ENCODE results near the gene EPHA8.

EPHA8 gene

DNA sequence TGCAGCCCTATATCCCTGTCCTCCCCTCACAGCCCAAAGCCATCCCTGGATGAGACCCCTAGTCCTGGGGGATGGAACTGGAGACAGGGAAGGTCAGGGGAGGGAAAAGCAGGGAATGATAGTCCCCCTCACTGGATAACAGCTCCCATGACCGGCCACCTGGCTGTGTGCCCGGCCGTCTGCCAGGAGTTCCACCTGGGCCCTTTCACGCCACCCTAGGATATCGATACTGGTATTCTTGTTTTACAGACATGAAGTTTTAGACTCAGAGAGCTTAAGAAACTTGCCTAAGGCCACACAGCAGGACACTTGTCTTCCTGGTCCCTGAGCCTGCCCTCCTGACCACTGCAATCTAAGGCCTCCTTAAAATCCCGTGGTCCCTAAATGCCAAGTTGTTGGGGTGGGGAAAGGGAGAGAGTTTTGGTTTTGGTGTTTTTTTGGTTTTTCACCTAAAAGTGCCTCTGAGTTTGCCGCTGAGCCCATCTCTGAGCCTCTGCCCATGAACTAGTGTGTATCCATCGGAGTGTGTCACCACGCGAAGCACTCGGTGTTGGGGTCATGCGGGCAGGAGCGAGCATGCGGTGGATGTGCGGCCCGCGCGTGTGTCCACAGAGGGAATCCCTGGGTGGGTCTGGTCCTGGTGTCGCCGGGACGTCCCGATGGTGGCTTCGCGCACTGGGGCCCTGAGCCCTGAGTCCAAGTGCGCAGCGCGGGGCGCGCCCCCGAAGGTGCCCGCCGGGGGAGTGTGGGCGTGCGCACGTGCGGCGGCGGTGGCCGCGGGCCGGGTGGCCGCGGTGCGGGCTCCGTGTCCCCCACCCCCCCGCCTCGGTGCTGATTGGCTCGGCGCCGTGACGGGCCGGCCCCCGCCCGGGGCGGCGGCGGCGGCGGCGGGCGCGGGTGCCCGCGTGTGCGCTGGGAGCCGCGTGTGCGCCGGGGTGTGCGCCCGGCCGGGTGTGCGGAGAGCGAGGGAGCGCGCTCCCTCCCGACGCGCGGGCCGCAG lies at the start of gene EPHA8:
Gene EPHA8 (plus strand): TSS at position 906 of the 1,000 bp plus-strand sequence. CDS start 147 bp downstream, outside the sequence.
- DNase-seq: no peak

DNA sequence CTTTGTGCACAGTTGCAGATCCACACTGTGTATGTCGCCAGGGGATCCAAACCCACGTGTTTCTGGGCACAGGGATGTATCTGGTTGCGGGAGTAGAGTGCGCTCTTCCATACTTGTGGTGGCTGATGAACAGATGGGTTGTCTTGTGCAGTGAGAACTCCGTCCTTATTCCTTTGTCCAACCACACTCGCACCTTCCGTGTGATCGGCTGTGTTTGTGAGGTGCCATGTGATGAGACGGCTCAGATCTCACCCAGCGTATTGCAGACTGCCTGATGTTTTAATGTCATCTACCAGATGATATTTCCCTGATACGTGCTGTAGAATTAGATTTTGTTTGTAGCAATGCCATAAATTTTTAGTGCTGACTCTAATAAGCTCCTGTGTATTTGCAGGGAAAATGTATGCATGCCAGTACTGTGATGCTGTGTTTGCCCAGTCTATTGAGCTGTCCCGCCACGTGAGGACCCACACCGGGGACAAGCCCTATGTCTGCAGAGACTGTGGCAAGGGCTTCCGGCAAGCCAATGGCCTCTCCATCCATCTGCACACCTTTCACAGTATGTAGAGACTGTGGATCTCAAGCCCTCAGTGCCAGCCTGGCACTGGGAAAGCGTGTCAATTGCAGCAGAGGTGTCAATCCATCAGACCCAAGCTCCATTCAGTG lies 46.2 kb upstream of the EPHA8 start:
- no peak for DNase-seq

DNA sequence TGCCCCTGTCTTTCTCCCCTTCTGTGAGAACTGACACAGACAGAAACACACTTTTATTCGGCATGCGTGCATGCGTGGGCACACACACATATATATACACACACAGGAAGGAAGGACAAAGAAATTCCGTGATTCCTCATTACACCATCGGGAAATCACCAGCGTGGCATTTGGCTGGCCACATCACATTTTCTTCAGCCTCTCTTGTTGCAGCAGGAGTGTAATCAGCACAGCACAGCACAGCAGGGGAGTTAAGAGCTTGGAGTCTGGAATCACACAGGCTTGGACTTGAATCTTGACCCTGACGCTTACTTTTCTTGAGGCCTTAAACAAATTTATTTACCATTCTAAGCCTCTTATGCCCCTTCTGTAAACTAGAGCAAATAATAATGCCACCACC lies 45.3 kb upstream of the EPHA8 start:
- DNase-seq: no peak

DNA sequence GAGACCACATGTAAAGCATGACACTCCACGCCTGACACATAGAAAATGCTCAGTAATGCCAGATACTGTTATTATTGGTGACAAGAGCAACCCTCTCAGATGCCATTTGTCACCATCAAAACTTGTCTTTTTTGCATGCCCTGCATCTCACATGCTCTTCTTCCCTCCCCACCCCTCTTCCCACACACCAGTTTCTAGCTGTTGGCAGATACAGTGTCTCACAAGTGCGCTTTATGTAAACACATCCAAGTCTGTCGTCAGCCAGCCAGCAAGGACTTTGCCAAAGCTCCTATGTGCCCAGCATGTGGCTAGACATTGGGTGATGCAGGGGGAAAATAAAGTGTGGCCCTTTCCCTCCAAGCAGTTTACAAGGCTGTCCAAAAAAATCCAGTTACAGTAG lies 44.9 kb upstream of the EPHA8 start:
- no peak for DNase-seq

DNA sequence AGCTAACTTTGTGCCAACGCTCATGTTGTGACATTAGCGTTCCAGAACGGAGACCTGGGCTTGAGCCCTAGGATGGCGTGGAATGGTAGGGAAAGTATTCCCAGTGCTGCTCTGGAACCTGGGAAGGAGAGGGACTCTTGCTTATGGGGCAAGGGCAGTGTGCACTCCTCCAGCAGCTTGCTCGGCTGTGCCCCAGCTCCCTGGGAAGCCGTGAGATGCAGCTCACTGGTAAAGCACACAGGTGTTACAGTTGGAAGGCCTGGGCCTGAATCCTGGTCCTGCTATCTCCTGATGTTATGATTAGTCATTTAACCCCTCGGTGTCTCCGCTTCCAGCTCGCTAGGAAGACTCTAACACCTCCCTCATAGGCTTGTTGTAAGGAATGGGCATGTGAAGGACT lies 42.4 kb upstream of the EPHA8 start:
- no peak for DNase-seq

DNA sequence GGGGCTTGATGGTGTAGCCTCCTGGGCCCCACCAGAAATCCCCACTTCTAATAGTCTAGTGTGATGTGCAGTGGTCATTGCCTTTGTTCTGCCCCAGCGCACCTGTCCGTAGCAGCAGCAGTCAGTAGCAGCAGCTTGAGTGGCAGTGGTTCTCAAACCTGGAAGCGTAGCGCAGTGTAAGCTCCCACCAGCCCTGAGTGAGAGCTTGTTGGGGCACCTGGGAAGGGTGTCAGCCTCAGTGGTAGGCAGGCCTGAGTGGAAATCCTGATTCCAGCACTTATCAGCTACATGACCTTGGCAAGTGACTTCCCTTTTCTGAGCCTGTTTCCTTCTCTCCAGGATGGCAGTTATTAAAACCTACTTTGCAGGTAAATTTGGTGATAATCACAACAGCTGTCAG lies 41.6 kb upstream of the EPHA8 start:
- no peak for DNase-seq

DNA sequence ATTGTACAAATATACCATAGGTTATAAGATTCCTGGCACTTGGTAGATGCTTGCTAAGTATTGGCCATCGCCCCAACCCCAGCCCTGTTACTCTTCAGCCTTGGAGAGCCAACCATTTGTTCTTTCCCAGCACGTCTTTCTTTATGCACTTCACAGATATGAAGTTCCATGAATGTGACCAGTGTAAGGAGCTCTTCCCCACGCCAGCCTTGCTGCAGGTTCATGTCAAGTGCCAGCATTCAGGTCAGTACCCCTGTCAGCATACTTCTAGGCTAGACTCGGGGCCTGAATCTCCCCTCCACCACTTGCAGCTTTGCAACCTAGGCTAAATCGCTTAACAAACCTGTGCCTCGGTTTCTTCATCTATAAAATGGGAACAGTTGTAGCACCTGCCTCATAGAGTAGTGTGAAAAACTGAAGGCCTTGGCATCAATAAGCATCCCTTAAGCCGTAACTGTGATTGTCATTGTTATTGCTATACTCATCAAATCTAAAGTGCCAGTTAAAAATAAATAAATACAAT lies 41.0 kb upstream of the EPHA8 start:
- DNase-seq: no peak

DNA sequence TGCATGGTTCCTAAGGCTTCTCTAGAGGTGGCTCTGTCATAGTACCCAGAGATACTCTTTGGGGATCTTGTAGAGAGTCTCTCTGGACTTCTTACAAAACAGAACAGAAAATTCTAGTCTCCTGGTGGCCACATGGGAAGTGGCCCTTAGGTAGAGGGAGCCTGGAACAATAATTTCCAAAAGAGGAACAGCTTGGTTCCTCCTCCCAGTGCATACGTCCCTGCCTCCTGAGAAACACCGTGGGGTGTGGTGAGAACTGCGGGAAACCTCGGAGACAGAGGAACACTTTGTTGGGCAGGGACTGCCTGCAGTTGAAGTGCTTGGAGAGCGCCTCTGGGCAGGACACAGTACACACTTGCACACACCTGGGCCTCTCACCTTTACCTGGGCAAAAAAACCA lies 38.8 kb upstream of the EPHA8 start:
- DNase-seq: no peak

DNA sequence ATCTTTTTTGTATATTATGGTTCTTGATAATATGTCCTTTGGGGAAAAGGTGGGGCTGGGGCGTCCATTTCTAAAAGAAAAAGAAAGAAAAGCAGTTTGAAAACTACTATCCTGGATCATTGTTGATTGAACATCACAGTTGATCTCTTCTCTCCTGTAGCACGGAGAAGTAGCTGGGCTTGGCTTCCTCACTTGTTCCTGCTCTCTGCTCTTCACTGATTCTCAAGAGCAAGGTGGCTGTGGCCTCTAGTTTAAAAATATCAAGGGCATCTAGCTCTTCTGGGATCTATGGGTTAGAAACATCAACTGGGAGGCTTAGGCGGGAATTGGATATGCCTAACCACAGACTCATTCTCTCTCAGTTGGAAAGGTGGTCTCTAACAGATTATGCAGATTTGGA lies 38.1 kb upstream of the EPHA8 start:
- DNase-seq: no peak

DNA sequence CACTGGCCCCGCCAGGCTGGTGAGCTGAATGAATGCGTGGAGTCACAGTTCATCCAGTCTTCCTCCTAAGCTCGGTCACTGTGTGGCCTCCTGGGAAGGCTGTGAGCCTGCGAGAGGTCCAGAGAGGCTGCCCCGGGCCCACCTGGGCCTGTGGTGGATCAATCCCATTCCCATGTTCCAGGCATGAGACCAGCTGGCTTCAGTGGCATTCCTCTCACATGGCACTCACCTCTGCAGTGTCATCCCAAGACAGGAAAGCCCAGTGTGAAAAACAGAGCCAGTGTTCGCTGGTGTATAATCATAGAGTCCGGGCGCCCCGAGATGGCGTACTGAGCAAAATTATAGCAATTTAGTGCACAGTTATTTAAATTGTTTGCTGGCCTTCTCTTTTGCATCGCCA lies 37.6 kb upstream of the EPHA8 start:
- DNase-seq: no peak

DNA sequence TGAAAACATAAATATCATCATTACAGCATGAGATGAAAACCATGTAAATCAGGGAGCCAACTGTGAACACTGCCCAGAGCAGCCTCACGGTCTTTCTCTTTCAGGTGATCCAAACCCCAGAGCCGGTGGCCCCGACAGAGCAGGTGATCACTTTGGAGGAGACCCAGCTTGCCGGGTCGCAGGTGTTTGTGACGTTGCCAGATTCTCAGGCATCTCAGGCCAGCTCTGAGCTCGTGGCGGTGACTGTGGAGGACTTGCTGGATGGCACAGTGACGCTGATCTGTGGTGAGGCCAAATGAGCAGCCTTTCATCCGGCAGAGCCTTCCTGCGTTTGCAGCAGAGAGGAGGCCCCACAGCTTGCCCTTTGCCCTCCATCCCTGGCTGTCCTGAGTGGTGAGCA lies 37.2 kb upstream of the EPHA8 start:
- DNase-seq: no peak

DNA sequence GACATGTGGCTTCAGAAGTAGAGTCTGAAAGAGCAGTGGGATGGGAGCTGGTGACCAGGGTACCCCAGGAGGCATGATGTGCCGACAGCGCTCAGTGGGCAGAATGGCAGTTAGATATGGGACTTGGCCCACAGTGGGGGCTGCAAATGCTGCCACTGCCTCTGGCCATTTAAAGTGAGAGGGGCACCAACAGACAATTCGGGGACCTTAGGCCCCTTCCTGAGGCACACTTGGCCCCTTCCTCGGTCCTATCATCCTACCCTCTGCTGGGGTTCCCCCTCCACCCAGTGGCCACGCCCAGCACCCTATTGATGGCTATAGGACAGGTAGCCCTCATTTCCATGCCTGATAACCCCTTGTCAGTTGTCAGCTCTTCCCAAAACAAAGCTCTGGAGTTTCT lies 36.6 kb upstream of the EPHA8 start:
- no peak for DNase-seq

DNA sequence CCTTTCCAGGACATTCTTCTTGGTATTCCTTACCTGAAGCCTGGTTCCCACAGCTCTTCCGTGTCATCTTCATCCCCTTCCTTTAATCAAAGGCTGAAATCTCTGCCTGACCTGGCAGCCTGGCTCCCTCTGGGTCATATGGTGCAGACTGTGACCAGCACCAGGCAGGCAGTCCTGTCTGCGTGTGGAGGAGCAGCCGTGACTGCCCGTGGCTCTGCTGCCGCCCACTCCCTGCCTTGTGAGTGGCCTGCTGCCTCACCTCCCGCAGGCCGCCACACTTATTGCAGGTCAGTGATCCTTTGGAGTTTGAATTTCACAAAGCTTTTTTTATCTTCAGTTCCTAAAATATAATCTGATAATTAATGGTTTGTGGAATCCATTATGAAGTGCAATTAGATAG lies 36.2 kb upstream of the EPHA8 start:
- no peak for DNase-seq

DNA sequence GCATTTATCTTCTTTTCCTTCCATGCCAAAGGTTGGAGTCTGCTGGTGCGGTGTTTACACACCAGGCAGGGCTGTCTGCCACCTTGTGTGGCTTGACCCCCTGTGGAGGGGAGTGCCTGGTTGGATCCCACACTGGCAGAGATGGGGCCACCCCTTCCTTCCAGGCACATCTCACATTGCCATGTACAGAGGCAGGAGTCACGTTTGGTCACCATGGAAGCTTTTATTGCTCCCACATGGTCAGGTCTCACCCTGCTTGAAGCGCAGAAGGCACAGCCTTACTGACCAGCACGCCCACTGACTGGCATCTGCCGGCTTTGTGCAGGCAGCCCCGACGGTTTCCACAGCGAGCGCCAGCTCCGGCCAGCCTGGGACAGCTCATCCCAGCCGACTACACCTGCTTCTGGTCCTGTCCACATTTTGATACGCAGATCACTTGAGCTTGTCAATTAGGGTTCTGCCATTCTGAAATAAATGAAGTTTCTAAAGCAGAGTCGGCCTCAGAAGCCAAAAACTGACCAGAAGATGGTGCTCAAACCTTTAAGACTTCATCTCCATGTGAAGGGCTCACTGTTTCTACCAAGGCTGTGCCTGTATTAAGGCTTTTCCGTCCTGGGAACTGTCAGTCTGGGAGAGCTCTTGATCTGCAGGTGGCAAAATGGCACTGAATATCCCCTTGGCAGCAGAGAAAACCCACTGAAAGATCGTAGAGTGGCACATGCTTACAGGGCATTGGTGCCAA lies 35.6 kb upstream of the EPHA8 start:
- no peak for DNase-seq

DNA sequence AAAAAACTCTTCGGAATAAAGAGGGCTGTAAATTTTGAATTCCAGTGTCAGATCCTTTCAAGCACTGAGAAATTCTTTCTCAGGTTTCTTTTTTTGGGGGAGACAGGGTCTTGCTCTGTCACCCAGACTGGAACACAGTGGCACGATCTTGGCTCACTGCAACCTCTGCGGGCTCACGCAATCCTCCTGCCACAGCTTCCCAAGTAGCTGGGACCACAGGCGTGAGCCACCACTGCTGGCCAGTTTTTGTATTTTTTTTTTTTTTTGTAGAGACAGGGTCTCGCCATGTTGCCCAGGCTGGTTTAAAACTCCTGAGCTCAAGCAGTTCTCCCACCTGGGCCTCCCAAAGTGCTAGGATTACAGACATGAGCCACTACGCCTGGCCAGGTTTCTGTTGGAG lies 34.8 kb upstream of the EPHA8 start:
- no peak for DNase-seq

DNA sequence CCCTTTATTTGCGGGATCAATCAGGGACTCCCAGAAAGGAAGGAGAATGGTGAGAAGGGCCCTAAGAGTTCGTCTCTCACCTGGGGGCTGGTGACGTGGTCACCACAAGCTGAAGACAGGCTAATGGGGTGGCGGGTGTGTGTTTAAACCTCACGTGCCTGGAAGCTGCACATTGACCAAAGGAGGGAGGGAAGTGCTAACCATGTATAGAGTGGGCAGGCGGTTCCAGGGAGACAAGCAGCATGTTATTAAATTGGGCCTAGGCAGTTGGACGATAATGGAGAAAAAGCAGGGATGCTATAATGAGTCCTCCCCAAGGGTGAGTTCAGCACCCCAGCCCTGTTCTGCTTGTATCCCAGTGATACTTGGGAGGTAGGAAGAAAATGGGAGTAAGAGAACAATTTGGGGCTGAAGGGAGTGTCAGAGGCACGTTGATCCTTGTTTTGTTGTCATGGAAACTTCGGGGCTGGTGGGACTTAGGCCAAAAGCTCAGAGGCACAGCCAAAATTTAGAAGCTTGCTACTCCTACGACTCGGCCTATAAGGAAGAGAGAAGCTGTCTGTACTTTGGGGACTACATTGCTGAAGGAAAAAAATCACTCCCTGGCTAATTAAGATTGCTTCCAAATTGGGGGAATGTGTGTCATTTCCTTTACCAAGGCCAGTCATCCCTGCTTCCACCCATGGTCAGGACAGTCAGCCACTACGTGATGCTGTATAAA lies 33.2 kb upstream of the EPHA8 start:
- no peak for DNase-seq

DNA sequence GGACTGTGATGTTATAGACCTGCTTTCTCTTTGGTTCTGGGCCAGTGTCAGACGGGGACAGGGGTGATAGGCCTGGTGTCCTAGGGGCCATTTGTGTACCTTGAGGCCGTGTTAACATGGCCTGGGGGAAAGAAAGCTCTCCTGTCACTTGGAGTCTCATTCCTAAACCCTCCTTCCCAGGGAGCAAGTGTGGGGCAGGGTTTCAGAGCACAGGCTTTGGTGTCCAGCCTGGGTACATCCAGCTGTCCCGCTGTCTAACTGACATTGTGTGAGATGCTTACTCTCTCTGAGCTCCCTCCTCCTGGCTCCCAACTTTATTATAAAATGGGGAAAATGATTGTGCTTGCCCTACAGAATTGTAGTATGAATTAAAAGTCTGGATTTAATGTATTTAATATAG lies 32.6 kb upstream of the EPHA8 start:
- no peak for DNase-seq

DNA sequence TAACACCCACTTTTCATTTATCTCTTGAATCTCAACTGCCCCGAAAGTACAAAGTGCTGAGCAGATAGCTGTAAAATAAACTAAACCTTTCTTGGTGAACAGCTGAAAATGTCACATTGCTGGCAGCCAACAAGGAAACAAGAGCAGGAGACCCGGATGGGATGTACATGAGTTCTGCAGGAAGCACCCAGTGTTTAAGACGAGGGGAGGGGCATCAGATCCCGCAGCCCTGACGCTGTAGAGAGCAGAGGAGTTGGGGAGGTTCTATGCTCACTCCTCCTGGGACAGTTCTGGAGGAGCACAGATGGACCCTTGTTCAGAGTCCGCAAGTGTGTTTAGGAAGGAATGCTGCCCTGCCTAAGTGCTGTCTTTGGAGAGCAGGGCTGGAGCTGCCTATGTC lies 32.0 kb upstream of the EPHA8 start:
- no peak for DNase-seq

DNA sequence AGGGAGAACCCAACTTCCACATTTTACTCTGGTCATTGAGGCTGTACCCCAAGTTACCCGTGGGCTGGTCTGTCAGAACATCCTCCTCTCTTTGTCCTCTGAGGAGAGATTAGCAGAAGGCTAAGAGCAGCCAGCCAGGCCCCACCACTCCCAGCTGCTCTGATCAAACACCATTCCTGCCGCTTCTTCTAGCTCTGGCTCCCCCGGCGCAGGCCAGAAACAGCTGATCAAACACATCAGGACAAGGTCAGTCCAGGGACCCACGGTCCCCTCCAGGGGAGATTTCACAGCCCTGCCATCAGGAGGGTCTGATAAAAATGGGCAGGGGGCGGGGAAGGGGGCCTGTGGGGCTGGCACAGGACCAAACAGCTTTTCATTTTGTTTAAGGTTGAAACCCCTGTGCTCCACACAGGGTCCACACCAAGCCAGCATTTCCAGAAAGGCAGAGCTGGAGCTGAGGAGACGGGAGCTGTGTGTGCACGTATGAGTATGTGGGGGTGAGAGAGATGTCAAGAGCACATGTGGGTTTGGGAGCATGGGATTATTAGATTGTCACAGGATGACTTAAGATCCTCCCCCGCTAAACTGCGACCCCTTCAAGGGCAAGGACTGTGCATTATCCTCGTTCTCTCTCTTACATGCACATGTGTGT lies 29.9 kb upstream of the EPHA8 start:
- no peak for DNase-seq

DNA sequence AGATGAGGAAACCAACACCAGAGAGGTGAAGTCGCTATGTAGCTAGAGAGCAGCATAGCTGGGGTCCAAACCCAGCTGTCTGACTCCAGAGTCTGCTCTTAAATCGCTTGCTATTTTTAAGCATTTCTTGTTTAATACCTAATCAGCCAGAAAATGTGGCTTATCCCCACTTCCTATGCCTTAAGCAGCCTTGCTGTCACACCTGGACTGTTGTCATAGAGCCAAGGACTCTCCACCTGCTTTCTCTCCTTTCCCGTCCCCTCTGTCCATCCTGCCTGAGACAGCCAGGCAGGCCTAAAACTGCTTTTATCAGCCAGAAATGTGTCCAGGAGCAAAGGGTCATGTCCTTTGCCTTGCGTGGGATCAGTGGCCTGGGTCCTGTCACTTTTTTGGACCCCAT lies 28.3 kb upstream of the EPHA8 start:
- no peak for DNase-seq

DNA sequence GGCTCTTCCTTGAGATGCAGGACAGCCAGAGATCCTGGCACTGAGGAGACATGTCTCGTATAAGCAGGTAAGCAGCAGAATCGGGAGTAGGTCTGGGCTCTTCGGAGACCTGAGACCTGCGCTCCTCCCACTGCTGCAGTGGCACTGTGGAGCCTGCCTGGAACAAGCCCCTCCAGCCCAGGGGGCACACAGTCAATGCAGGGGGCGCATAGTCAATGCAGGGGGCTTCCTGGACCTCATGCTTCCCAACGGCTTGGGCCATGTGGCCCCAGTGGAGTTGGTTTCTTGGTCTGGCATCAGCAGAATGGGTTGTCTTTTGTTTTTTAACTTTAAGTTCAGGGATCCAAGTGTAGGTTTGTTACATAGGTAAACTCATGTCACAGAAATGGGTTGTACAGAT lies 27.9 kb upstream of the EPHA8 start:
- DNase-seq: no peak

DNA sequence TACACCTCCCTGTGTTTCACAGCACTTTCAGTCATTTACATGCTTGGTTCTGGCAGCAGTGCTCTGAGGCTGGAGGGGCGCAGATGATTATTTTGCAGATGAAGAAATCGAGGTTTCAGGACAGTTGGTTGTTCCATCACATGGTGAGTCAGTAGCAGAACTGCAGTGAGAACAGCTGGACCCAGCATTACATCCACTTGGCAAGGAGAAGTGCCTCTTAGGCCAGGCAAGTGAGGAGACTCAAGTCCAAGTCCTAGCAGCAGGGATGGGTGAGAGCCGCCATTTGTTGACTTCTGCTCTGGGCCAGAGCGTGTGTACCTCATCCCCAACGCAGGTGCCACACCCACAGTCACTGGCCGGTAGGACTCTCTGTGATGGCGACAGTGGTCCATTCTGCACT lies 26.8 kb upstream of the EPHA8 start:
- no peak for DNase-seq
